Central memory CD4-positive, alpha-beta T cell (primary cell): ENCODE data around the gene TUBG1.
A peak's percentile ranks its signal among the peaks of the same experiment; 100 is the strongest.

Experiments
- DNase-seq: peaks from one replicate; pipeline ENCODE4 v3.0.0; 2022
- total RNA-seq, 3 experiments: gene quantifications; one replicate each; lab custom pipeline; 2026; lab: John Stamatoyannopoulos, UW

The TUBG1 gene
- total RNA-seq, result 5.8 to 49.9 (median 8.8) reads per million in 3 experiments

GRCh38 chr17:42609182-42609813, at the start of gene TUBG1, which contains the start of gene RETREG3:
TUBG1 (plus strand) TSS chr17:42609683; CDS start chr17:42609738, 55 bp downstream.
RETREG3 (minus strand) TSS chr17:42609374; CDS start chr17:42609324, 50 bp downstream.
- DNase-seq, result peak; percentile 100

- no peak for DNase-seq
Observed at GRCh38 chr17:42560246-42560645, 49.2 kb upstream of the TUBG1 start.

- DNase-seq, result peak; percentile 87
Observed at GRCh38 chr17:42561897-42562387, 47.5 kb upstream of the TUBG1 start, which contains the start of gene COASY. COASY (plus strand) TSS chr17:42562148; CDS start chr17:42562623, 475 bp downstream.

DNA sequence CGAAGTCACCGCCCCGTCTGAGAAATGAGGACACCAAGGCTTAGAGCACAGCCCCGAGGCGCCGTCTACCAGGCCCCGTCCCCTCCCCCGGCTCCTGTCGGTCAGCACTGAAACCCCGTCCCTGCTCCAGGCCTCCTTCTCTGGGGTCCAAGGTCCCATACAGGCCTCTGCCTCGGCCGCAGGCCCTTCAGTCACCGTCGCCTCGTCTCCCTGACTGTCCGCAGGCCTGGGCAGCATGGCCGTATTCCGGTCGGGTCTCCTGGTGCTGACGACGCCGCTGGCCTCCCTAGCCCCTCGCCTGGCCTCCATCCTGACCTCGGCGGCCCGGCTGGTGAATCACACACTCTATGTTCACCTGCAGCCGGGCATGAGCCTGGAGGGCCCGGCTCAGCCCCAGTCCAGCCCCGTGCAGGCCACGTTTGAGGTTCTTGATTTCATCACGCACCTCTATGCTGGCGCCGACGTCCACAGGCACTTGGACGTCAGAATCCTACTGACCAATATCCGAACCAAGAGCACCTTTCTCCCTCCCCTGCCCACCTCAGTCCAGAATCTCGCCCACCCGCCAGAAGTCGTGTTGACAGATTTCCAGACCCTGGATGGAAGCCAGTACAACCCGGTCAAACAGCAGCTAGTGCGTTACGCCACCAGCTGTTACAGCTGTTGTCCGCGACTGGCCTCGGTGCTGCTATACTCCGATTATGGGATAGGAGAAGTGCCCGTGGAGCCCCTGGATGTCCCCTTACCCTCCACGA, 46.9 kb upstream of the TUBG1 start:
- DNase-seq, result no peak

DNA sequence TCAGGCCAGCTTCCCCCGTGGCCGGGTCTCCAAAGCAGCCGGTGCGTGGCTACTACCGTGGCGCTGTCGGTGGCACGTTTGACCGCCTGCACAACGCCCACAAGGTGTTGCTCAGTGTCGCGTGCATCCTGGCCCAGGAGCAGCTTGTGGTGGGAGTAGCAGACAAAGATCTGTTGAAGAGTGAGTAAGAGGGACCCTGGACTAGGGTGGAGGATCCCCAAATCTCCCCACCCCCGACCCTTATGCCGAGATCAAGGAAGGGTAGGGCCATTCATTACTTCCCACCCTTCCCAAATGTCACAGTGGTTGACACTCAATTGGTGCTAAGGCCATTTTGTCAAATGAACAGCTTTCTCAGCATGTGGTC, 46.4 kb upstream of the TUBG1 start:
- no peak for DNase-seq

GRCh38 chr17:42563543-42563942, 45.9 kb upstream of the TUBG1 start:
- no peak for DNase-seq

DNA sequence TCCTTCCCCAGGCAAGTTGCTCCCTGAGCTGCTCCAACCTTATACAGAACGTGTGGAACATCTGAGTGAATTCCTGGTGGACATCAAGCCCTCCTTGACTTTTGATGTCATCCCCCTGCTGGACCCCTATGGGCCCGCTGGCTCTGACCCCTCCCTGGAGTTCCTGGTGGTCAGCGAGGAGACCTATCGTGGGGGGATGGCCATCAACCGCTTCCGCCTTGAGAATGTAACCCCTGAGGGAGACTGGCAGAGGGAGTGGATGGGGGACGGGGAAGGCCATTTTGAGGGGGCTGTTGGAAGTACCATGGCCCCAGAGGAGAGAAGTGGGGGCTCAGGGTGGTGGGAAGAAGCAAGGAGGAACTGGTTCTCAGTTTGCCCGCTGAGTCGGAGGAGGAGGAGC, 45.5 kb upstream of the TUBG1 start:
- no peak for DNase-seq

GRCh38 chr17:42564815-42565522, 44.5 kb upstream of the TUBG1 start:
- no peak for DNase-seq

GRCh38 chr17:42565523-42566214, 43.8 kb upstream of the TUBG1 start:
- no peak for DNase-seq

- no peak for DNase-seq
Observed at GRCh38 chr17:42566215-42566882, 43.1 kb upstream of the TUBG1 start.

DNA sequence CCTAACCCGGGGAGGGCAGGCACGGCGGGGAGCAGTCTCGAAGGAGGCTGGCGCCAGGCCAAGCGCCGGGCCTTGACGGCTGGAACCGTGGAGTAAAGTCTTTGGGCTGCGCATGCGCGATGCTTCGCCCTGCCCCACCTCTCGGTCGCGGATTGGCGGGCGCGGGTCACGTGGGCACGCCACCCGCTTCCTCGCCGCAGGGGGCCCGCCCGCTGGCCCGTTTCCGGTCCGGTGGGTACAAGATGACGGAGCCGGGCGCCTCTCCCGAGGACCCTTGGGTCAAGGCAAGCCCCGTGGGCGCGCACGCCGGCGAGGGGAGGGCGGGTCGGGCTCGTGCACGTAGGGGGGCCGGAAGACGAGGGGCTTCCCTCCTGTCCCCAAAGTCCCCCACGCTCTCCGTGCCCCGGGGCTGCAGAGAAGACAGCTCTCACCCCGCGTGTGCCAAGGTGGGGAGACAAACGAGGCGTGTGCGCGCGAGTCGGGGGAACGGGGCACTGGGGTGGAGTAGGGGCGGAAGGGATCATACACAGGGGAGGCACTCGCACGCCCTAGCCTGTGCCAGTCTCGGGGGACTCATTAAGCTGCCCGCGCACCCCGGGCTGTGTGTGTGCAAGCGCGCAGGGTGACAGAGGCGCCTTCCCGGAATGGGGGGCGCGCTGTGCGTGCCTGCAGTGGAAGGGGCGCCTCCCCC, 42.5 kb upstream of the TUBG1 start, which contains the start of gene MLX:
TSS of gene MLX (plus strand) at position 218 of the 691 bp plus-strand sequence. CDS start at position 243, 25 bp downstream.
- peak; percentile 89 for DNase-seq

DNA sequence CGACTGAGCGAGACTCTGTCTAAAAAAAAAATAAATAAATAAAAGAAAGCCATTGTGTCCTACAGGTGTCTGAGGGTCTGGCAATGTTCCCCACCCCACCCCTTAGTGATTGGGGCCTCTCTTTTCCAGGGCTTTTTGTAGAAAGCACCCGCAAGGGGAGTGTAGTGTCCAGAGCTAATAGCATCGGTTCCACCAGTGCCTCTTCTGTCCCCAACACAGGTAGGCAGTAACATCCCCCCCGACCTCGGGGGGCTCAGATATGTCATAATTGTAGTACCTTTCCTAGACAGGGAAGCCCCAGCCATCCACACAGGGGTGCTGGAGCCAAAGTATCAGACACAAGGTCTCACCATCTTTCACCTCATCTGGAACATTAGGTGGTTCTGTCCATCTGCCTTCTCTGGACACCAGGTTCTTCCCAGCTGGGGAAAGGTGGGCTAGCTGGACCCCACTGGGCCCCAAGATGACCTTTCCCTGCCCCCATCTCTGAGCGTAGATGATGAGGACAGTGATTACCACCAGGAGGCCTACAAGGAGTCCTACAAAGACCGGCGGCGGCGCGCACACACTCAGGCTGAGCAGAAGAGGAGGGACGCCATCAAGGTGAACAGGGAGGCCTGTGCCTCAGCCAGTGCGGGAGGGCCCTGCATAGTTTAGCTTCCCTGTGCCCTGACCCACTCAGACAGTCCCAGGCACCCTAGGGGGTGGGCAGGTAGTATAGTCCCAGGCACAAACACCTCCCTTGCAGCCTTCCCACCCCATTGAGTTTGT, 41.0 kb upstream of the TUBG1 start:
- DNase-seq, result no peak

- no peak for DNase-seq
Observed at GRCh38 chr17:42571435-42572225, 37.9 kb upstream of the TUBG1 start.

DNA sequence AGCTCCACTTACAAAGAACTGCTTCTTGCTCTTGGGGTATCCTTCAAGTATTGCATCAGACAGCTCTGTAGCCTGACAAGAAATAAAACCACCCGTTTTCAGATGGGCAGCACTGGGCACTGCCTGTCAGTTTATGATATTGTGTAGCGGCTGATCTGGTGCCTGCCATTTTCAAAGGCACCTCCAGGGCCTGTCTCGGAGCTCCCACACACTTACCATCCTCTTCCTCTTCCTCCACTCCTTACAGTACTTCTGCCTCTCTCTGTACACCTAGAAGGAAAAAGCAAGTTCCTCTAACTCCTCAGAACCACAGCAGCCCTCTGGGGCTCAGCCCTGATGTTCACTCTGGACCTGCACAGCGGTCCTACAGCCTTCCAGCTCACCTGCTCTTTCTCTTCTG, 36.4 kb upstream of the TUBG1 start:
- no peak for DNase-seq

DNA sequence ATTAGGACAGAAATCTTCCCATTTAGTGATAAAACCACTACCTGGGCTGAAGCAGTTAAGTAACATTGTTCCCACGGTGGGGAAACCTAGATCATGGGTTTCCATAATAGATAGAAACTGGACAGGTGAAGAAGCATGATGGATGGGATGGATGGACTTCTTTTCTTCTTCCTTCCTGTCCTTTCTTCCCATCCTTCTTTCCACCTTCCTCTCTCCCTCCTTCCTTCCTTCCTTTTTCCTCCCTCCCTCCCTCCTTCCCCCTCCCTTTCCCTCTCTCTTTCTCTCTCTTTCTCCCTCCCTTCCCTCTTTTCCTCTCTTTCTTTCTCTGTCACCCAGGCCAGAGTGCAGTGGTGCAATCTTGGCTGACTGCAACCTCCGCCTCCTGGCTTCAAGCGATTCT, 35.0 kb upstream of the TUBG1 start:
- no peak for DNase-seq

GRCh38 chr17:42577140-42577531, 32.3 kb upstream of the TUBG1 start:
- DNase-seq, result no peak

- DNase-seq, result peak; percentile 86
Observed at GRCh38 chr17:42577532-42578281, 31.8 kb upstream of the TUBG1 start, which contains the start of gene PSMC3IP. PSMC3IP (minus strand) TSS chr17:42577729; CDS start chr17:42577686, 43 bp downstream.

DNA sequence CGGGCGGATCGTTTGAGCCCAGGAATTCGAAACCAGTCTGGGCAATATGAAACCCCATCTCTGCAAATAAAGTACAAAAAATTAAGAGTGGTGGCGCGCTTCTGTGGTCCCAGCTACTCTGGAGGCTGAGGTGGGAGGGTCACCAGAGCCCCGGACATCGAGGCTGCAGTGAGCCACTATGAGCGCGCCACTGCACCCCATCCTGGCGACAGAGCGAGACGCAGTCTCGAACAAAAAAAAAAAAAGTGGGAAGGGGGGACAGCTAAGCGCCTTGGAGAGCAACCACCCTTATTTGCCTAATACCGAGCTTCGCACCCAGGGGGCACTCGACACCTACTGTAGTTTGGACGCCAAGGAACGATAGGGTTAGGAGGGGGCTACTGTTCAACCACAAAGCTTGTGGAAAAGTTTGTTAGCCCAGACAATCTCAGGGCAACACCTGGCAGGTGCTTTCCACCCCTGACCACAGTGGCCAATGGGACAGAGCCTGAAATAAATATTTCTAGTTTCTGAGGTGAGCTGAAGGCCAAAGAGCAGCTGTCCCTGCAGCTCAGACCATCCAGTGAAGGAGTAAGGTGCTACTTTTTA, 31.1 kb upstream of the TUBG1 start:
- peak; percentile 57 for DNase-seq
